ENCODE results near the gene FRS3. TPM values are rescaled to one million over a fixed set of nuclear protein-coding genes. Genes with fewer than 3 reads are reported as not detected.

The FRS3 gene
- total and polyA plus RNA-seq, 2 of the 13 experiments (the other 11 are each of a cell fraction or from before 2014, with no cell fraction given) = 3.0 to 7.4 TPM

DNA sequence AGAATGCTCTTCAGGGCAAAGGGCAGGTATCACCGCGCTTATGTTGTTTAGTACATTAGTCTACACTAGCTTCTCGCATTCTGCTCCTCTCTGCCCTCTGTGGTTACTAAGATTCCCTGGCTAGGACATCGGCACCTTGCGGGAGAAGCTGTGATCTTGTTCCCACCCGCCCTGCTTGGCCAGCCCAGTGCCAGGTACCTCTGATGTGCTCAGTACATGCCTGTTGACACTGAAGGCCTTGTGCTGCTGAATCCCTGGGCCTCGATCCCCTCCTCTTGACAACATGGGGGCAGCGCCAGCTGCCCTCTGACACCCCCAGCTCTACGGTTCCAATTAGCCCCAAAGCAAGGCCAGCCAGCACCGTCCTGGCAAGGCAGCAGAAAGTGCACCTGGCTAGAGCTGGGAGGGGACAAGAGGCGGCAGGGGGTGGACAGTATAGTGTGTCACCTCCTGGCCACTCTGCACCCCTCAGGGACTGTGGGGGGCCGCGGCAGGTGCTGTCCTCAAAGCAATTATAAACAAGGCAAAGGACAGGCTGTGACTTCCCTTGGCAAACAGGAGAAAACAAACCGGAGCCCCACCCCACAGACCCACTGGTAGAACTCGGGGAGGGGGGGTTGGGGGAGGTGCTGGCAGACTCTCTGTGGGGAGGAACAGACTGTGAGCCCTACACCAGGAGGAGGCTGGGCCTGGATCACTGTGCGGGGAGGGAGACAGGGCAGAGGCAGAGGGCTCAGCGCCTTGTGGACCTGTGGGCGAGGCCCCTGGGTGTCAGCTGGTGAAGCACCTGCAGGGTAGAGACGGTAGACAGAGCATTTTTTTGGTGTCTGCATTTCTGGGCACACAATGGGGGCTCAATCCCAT lies 51.4 kb downstream of the FRS3 start (continued):
- no peak for TF ChIP-seq ATRX (CRISPR knock-in tag; IDR thresholded peaks at IDR 0.05; ENCODE audit: borderline replicate concordance)
- TF ChIP-seq, protein P1, sequence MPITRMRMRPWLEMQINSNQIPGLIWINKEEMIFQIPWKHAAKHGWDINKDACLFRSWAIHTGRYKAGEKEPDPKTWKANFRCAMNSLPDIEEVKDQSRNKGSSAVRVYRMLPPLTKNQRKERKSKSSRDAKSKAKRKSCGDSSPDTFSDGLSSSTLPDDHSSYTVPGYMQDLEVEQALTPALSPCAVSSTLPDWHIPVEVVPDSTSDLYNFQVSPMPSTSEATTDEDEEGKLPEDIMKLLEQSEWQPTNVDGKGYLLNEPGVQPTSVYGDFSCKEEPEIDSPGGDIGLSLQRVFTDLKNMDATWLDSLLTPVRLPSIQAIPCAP (CRISPR knock-in tag; IDR thresholded peaks at IDR 0.05; ENCODE audit: low read depth) = no peak
- no peak for TF ChIP-seq XBP1 (CRISPR knock-in tag; IDR thresholded peaks at IDR 0.05)
- TF ChIP-seq KAT7 (CRISPR knock-in tag; IDR thresholded peaks at IDR 0.05; ENCODE audit: borderline replicate concordance) = no peak
- TF ChIP-seq, protein P2, sequence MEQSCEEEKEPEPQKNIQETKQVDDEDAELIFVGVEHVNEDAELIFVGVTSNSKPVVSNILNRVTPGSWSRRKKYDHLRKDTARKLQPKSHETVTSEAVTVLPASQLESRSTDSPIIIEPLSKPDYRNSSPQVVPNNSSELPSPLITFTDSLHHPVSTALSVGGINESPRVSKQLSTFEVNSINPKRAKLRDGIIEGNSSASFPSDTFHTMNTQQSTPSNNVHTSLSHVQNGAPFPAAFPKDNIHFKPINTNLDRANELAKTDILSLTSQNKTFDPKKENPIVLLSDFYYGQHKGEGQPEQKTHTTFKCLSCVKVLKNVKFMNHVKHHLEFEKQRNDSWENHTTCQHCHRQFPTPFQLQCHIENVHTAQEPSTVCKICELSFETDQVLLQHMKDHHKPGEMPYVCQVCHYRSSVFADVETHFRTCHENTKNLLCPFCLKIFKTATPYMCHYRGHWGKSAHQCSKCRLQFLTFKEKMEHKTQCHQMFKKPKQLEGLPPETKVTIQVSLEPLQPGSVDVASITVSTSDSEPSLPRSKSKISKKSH (CRISPR knock-in tag; IDR thresholded peaks at IDR 0.05; ENCODE audit: borderline replicate concordance) = no peak
- TF ChIP-seq, protein P3, sequence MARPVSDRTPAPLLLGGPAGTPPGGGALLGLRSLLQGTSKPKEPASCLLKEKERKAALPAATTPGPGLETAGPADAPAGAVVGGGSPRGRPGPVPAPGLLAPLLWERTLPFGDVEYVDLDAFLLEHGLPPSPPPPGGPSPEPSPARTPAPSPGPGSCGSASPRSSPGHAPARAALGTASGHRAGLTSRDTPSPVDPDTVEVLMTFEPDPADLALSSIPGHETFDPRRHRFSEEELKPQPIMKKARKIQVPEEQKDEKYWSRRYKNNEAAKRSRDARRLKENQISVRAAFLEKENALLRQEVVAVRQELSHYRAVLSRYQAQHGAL (CRISPR knock-in tag; IDR thresholded peaks at IDR 0.05; ENCODE audit: not compliant biosample characterization) = no peak
- no peak for TF ChIP-seq NFE2 (CRISPR knock-in tag; IDR thresholded peaks at IDR 0.05)
- TF ChIP-seq SMARCC2 (IDR thresholded peaks at IDR 0.05) = no peak
- TF ChIP-seq TCF7L2 (IDR thresholded peaks at IDR 0.05; ENCODE audit: low read depth, low read length) = no peak
- no peak for TF ChIP-seq ZNF333 (CRISPR knock-in tag; IDR thresholded peaks at IDR 0.05; ENCODE audit: borderline replicate concordance)
- TF ChIP-seq, protein P4, sequence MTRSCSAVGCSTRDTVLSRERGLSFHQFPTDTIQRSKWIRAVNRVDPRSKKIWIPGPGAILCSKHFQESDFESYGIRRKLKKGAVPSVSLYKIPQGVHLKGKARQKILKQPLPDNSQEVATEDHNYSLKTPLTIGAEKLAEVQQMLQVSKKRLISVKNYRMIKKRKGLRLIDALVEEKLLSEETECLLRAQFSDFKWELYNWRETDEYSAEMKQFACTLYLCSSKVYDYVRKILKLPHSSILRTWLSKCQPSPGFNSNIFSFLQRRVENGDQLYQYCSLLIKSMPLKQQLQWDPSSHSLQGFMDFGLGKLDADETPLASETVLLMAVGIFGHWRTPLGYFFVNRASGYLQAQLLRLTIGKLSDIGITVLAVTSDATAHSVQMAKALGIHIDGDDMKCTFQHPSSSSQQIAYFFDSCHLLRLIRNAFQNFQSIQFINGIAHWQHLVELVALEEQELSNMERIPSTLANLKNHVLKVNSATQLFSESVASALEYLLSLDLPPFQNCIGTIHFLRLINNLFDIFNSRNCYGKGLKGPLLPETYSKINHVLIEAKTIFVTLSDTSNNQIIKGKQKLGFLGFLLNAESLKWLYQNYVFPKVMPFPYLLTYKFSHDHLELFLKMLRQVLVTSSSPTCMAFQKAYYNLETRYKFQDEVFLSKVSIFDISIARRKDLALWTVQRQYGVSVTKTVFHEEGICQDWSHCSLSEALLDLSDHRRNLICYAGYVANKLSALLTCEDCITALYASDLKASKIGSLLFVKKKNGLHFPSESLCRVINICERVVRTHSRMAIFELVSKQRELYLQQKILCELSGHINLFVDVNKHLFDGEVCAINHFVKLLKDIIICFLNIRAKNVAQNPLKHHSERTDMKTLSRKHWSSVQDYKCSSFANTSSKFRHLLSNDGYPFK (CRISPR knock-in tag; IDR thresholded peaks at IDR 0.05; ENCODE audit: borderline replicate concordance) = peak; percentile 60; the same call in 1 of the 2 replicates
- no peak for TF ChIP-seq ZNF572 (CRISPR knock-in tag; IDR thresholded peaks at IDR 0.05)
- TF ChIP-seq ZNF260 (CRISPR knock-in tag; IDR thresholded peaks at IDR 0.05; ENCODE audit: borderline replicate concordance, low read depth) = no peak
- no peak for TF ChIP-seq SPEN (CRISPR knock-in tag; IDR thresholded peaks at IDR 0.05; ENCODE audit: low read depth)
- TF ChIP-seq NR2C2 (CRISPR knock-in tag; IDR thresholded peaks at IDR 0.05; ENCODE audit: borderline replicate concordance) = no peak
- no peak for TF ChIP-seq SP1 (IDR thresholded peaks at IDR 0.05)
- TF ChIP-seq SP1 (CRISPR knock-in tag; IDR thresholded peaks at IDR 0.05) = no peak
- TF ChIP-seq, protein P5, sequence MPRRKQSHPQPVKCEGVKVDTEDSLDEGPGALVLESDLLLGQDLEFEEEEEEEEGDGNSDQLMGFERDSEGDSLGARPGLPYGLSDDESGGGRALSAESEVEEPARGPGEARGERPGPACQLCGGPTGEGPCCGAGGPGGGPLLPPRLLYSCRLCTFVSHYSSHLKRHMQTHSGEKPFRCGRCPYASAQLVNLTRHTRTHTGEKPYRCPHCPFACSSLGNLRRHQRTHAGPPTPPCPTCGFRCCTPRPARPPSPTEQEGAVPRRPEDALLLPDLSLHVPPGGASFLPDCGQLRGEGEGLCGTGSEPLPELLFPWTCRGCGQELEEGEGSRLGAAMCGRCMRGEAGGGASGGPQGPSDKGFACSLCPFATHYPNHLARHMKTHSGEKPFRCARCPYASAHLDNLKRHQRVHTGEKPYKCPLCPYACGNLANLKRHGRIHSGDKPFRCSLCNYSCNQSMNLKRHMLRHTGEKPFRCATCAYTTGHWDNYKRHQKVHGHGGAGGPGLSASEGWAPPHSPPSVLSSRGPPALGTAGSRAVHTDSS (CRISPR knock-in tag; conservative IDR thresholded peaks at IDR 0.05) = no peak
- TF ChIP-seq HMGA1 (CRISPR knock-in tag; conservative IDR thresholded peaks at IDR 0.05) = no peak
